AG09309 (cell line): ENCODE measurements around the gene NPC1.
"Not testable (repeated sequence)": the region's sequence is repeated elsewhere in the genome, so short reads cannot be mapped to it uniquely, and the experiment has no call there.

ENCODE experiments used
- DNase-seq: peaks from one replicate; pipeline ENCODE4 v3.0.0-alpha.2; 2010; ENCODE audit warnings: low read depth
- H3K4me3 ChIP-seq: 2 replicates; pipeline ENCODE4 v1.5.1; 2011; ENCODE audit warnings: mild to moderate bottlenecking, low read depth, low read length, moderate library complexity; ENCODE audit not compliant: control insufficient read depth
- TF ChIP-seq, protein P1 (sequence below): IDR thresholded peaks from 2 replicates; pipeline ENCODE4 v1.5.1; 2011; ENCODE audit warnings: mild to moderate bottlenecking, low read depth, low read length, inconsistent platforms; ENCODE audit not compliant: insufficient read depth, control insufficient read depth; ENCODE audit errors: missing control alignments

NPC1 gene

DNA sequence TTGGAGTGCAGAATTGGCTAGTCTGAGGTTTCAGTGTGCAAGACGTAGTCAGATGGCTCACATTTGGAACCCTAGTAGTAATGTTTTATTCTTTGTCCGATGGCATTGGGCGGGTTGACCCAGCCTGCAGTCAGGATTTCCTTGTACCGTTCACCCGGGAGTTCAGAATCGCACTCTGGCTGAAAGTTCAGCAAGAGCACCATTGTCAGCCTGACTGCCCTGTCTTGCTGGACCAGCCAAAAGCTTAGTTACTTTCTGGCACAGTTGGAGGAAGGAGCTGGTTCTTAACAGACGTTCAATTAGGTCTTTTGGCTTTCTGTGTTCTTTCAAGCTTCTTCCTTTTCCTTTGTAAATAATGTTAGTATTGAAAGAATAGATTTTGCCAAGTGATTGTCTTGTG, 64.4 kb downstream of the NPC1 start:
- H3K4me3 ChIP-seq: no peak overlapping the region
- DNase-seq: no peak
- TF ChIP-seq, protein P1, sequence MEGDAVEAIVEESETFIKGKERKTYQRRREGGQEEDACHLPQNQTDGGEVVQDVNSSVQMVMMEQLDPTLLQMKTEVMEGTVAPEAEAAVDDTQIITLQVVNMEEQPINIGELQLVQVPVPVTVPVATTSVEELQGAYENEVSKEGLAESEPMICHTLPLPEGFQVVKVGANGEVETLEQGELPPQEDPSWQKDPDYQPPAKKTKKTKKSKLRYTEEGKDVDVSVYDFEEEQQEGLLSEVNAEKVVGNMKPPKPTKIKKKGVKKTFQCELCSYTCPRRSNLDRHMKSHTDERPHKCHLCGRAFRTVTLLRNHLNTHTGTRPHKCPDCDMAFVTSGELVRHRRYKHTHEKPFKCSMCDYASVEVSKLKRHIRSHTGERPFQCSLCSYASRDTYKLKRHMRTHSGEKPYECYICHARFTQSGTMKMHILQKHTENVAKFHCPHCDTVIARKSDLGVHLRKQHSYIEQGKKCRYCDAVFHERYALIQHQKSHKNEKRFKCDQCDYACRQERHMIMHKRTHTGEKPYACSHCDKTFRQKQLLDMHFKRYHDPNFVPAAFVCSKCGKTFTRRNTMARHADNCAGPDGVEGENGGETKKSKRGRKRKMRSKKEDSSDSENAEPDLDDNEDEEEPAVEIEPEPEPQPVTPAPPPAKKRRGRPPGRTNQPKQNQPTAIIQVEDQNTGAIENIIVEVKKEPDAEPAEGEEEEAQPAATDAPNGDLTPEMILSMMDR: no peak

DNA sequence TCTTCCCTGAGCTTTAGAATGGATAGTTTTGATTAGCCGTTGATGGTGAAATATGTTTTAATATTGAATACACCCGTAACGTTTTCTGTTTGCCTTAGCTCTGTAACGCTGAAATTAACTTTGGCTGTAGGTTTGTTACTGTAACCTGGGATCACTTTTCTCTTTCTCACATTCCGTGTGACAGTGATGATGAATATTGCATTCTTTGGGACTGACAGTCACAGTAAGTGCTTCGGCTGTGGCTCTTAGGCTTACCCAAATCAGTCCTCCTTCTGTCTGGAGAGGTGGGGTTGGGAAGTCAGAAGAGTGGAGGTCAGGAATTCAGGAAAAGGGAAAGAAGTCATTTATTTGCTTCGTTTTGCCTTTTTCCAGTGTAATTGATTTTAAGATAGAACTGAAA, 65.0 kb downstream of the NPC1 start:
- DNase-seq: no peak
- H3K4me3 ChIP-seq: no peak overlapping the region
- TF ChIP-seq, protein P1: no peak

DNA sequence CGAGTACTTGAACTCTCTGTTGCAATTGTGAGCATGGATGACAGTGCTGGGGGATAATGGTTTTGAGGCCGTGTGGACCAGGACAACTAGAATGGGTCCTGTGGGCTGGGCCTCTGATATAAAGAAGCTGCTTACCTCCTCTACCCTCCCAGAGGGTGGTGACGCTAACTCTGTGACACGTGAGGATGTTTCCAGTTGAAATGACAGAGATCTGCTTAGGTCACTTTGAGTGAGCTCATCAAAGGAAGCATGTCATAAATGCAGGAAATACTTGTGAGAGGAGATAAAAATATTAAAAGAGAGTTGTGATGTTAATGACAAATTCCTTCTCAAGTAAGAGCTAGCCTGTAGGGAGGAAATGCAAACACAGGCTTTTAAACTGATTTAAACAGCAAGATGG, 66.6 kb downstream of the NPC1 start:
- no peak overlapping the region for H3K4me3 ChIP-seq
- DNase-seq: no peak
- TF ChIP-seq, protein P1: no peak

DNA sequence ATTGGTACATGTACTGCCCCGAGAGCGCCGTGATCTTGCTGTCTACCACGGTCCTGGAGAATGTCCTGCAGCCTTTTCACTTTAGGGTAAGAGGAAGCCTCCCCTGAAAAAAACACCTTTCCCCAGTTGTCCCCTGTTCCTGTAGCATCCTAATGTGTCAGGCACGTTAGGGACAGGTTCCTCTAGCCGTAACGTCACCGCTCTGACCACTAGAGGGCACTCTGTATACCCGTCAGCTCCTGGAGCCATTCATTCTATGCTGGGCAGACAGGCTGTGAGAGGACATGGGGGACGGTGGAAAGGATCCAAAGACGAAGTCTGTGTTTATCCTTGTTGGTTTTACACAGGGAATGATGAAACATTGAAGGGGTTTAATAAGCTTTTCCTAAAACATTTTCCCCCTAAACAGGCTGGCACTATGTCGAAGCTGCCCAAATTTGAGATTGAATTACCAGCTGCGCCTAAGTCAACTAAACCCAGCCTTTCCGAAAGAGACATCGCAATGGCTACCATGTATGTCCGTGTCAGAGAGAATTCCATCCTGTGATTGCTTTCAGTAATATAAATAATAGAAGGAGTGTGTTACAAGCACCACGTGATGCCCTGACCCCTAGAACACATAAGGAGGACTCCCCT, 70.3 kb downstream of the NPC1 start:
- no peak for DNase-seq
- H3K4me3 ChIP-seq: no peak overlapping the region
- TF ChIP-seq, protein P1: peak; percentile 94

DNA sequence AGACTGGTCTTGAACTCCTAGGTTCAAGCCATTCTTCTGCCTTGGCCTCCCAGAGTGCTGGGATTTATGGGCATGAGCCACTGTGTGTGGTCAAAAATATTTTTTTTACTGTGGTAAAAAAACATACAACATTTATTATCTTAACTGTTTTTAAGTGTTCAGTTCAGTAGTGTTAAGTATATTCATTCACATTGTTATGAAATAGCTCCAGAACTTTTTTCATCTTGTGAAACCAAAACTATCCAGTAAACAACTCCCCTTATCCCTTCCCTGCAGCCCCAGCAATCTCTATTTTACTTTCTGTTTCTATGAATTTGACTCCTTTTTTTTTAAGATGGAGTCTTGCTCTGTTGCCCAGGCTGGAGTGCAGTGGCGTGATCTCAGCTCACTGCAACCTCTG, 73.7 kb downstream of the NPC1 start:
- H3K4me3 ChIP-seq: no peak overlapping the region
- TF ChIP-seq, protein P1: no peak
- no peak for DNase-seq

DNA sequence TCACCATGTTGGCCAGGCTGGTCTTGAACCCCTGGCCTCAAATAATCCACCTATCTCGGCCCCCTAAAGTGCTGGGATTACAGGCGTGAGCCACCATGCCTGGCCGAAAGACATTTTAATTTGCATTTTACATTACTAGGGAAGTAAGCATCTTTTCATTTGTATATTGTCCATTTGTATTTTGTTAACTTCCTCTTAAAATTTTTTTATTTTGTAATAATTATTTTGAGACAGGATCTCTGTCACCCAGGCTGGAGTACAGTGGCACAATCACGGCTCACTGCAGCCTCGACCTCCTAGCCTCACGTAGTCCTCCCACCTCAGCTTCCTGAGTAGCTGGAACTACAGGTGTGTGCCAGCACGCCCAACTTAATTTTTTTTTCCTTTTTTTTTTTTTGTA, 74.1 kb downstream of the NPC1 start:
- DNase-seq, H3K4me3 ChIP-seq: not testable (repeated sequence)

DNA sequence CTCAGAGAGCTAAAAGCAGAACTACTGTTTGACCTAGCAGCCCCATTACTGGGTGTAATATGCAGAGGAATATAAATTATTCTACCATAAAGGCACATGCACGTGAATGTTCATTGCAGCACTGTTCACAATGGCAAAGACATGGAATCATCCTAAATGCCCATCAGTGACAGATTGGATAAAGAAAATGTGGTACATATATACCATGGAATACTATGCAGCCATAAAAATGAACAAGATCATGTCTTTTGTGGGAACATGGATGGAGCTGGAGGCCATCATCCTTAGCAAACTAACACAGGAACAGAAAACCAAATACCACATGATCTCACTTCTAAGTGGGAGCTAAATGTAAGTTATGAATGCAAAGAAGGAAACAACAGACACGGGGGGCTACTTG, 75.4 kb downstream of the NPC1 start:
- DNase-seq, H3K4me3 ChIP-seq: not testable (repeated sequence)

DNA sequence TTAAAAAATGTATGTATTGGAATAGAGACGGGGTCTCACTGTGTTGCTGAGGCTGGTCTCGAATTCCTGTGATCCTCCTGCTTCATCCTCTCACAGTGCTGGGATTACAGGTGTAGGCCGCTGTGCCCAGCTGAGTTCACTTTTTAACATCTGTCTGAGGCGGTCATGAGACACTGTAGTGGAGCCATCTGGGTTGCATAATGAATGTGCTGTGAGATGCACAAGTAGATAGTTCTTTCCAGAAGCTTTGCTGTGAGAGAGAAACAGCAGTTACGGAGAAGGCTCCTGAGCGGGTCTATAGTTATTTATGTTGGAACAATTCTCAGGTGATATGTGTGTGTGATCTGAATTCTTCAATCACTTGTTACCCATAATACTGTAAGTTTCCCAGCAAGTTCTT, 79.9 kb downstream of the NPC1 start:
- H3K4me3 ChIP-seq: no peak overlapping the region
- TF ChIP-seq, protein P1: no peak
- DNase-seq: no peak
